B cell (primary cell): ENCODE measurements around the gene SOX8. TPM values are rescaled to one million over a fixed set of nuclear protein-coding genes. Genes with fewer than 3 reads are reported as not detected.

Experiments used
- ATAC-seq: fragments of 200-7000 bp; cut with Tn5 transposase; one replicate; pipeline ENCODE4 v1.10.0; 2021; ENCODE audit warnings: low read depth, mild to moderate bottlenecking, moderate number of reproducible peaks, moderate library complexity
- CTCF ChIA-PET: fragments of 350-600 bp; sonication (Branson Sonifier 250); formaldehyde crosslinking; loops from one replicate; lab custom pipeline; 2021; ENCODE audit warnings: antibody characterized with exemption, inconsistent platforms; lab: Charles Lee
- POLR2A ChIA-PET: fragments of 350-600 bp; sonication (Branson Sonifier 250); formaldehyde crosslinking; loops from one replicate; lab custom pipeline; 2021; ENCODE audit warnings: antibody characterized with exemption; lab: Charles Lee
- DNase-seq: peaks from one replicate; pipeline ENCODE4 v3.0.0; 2013
- H2AFZ ChIP-seq: 2 replicates; pipeline ENCODE4 v1.6.1; 2012; ENCODE audit warnings: mild to moderate bottlenecking, low read depth, low read length; ENCODE audit not compliant: insufficient read depth, poor library complexity, severe bottlenecking
- H3K27ac ChIP-seq, 2 donors: 1 replicate in 1 of 2; 2 replicates in 1 of 2; pipeline ENCODE4 v1.5.1; 2012 to 2013; ENCODE audit warnings: low read length in 2 of 2, mild to moderate bottlenecking in 2 of 2, moderate library complexity in 1 of 2
- H3K27me3 ChIP-seq, 4 experiments: fragments of 200-600 bp in 1 of 4; sonication (generic) in 1 of 4; replicated peaks in 1 of 4; 1 replicate in 2 of 4; 2 replicates in 2 of 4; pipeline versions ENCODE4 v1.6.1 to v1.7.0; 2013 to 2016; ENCODE audit warnings: low read length in 3 of 4, mild to moderate bottlenecking in 2 of 4, mixed read lengths in 1 of 4, moderate library complexity in 1 of 4; ENCODE audit not compliant: insufficient read depth in 4 of 4, control insufficient read depth in 3 of 4; ENCODE audit errors: control extremely low read depth in 1 of 4
- H3K36me3 ChIP-seq, 2 experiments: replicated peaks in 1 of 2; 1 replicate in 1 of 2; 2 replicates in 1 of 2; pipeline versions ENCODE4 v1.6.1 to v1.7.1; 2013; ENCODE audit warnings: low read length in 1 of 2; ENCODE audit not compliant: insufficient read depth in 2 of 2, control insufficient read depth in 1 of 2; ENCODE audit errors: control extremely low read depth in 1 of 2, extremely low read depth in 1 of 2
- H3K4me1 ChIP-seq, 2 donors: fragments of 200-600 bp in 1 of 2; sonication (generic) in 1 of 2; 1 replicate in 1 of 2; 2 replicates in 1 of 2; pipeline versions ENCODE4 v1.5.1 to v1.6.1; 2013 to 2017; ENCODE audit warnings: low read length in 2 of 2; ENCODE audit not compliant: control insufficient read depth in 2 of 2, insufficient read depth in 2 of 2
- H3K4me2 ChIP-seq: replicated peaks from 2 replicates; pipeline ENCODE3; 2012; ENCODE audit warnings: mild to moderate bottlenecking, low read depth, low read length; ENCODE audit not compliant: poor library complexity, severe bottlenecking
- H3K4me3 ChIP-seq, 5 experiments: fragments of 200-600 bp in 1 of 5; sonication (generic) in 1 of 5; 1 replicate in 3 of 5; 2 replicates in 2 of 5; pipeline versions ENCODE4 v1.5.1 to v1.7.0; 2011 to 2016; ENCODE audit warnings: low read length in 4 of 5, mild to moderate bottlenecking in 4 of 5, low read depth in 2 of 5, control low read depth in 1 of 5, moderate library complexity in 1 of 5; ENCODE audit not compliant: insufficient read depth in 1 of 5; ENCODE audit errors: control extremely low read depth in 1 of 5, extremely low read depth in 1 of 5
- H3K79me2 ChIP-seq: fragments of 200-600 bp; sonication (generic); one replicate; pipeline ENCODE4 v1.6.0; 2016; ENCODE audit warnings: low read length; ENCODE audit not compliant: control insufficient read depth, insufficient read depth
- H3K9ac ChIP-seq: fragments of 200-600 bp; sonication (generic); 2 replicates; pipeline ENCODE4 v1.6.1; 2017; ENCODE audit warnings: mild to moderate bottlenecking, low read length, moderate library complexity
- H3K9me3 ChIP-seq, 3 donors: one replicate each; pipeline versions ENCODE4 v1.6.1 to v1.7.1; 2013; ENCODE audit warnings: low read length in 2 of 3; ENCODE audit not compliant: control insufficient read depth in 2 of 3, insufficient read depth in 1 of 3; ENCODE audit errors: control extremely low read depth in 1 of 3
- H4K20me1 ChIP-seq: 2 replicates; pipeline ENCODE4 v1.6.0; 2012; ENCODE audit warnings: mild to moderate bottlenecking, low read length; ENCODE audit not compliant: insufficient read depth, control insufficient read depth, poor library complexity, severe bottlenecking
- H3K27ac Mint-ChIP-seq: one replicate; pipeline ENCODE4 v1.8.0; 2021; ENCODE audit warnings: mixed read lengths
- H3K27me3 Mint-ChIP-seq: one replicate; pipeline ENCODE4 v1.8.0; 2021; ENCODE audit warnings: mixed read lengths
- H3K4me1 Mint-ChIP-seq: one replicate; pipeline ENCODE4 v1.8.0; 2021; ENCODE audit warnings: mixed read lengths
- H3K4me3 Mint-ChIP-seq: one replicate; pipeline ENCODE4 v1.8.0; 2021; ENCODE audit warnings: mixed read lengths
- H3K9me3 Mint-ChIP-seq: one replicate; pipeline ENCODE4 v1.8.0; 2022; ENCODE audit warnings: mixed read lengths; ENCODE audit not compliant: insufficient read depth
- CTCF ChIP-seq: fragments of 200-600 bp; IDR thresholded peaks from one replicate; pipeline ENCODE4 v1.8.0; 2022; ENCODE audit warnings: antibody characterized with exemption, mild to moderate bottlenecking
- EZH2 ChIP-seq: IDR thresholded peaks from 2 replicates; pipeline ENCODE4 v1.6.1; 2012; ENCODE audit warnings: borderline replicate concordance, low read depth, mild to moderate bottlenecking, moderate library complexity, low read length; ENCODE audit not compliant: insufficient read depth, poor library complexity, severe bottlenecking
- WGBS: methylation state at CpG from one replicate; pipeline ENCODE4 v1.1.5; 2013; ENCODE audit warnings: missing lambda C conversion rate; ENCODE audit not compliant: insufficient coverage; 5-methylcytosine and 5-hydroxymethylcytosine counted together
- intact Hi-C: fragments of 100-400 bp; cut with micrococcal nuclease; formaldehyde crosslinking; loops from one replicate; pipeline ENCODE4 v1.10.0; 2022
- polyA plus RNA-seq: library from polyadenylated mRNA; depleted of rRNA; stranded (reverse); fragments of >200 nt; gene quantifications from 2 replicates; pipeline ENCODE4 v1.2.3, GENCODE V29; 2012
- total RNA-seq, 2 donors: library from RNA; stranded (reverse); fragments of 120-200 nt in 1 of 2; gene quantifications; 1 replicate in 1 of 2; 2 replicates in 1 of 2; pipeline versions ENCODE4 v1.2.3 to v1.2.4, GENCODE V29; 2013 to 2022

Gene SOX8
- total and polyA plus RNA-seq, 2 donors (not counting 1 experiment from before 2014, with no cell fraction given), result 0.03 to 1.2 TPM

GRCh38 chr16:984121-984694 is 2.6 kb downstream of the SOX8 start:
- no peak for DNase-seq
- H3K4me1 Mint-ChIP-seq, result no peaks in the 10 kb centered on the region
- Histone ChIP-seq H3K27me3 (peaks cover 0 to 44% (median 13%) of the 10 kb centered on the region in 4 experiments), H4K20me1 (no peaks in the 10 kb centered on the region), H3K27ac (no peak overlapping the region), H3K9ac (no peak overlapping the region), H3K4me2 (no peak overlapping the region), H3K79me2 (no peaks in the 10 kb centered on the region), H3K9me3 (peaks cover 0 to 3% (median 0%) of the 10 kb centered on the region in 3 donors), H3K4me3 (no peak overlapping the region), H3K4me1 (peaks cover 15 to 22% of the 10 kb centered on the region in 2 donors), H2AFZ (no peak overlapping the region), H3K36me3 (no peaks in the 10 kb centered on the region)
- 90% methylated on average over 16 of the region's 22 CpGs for WGBS
- no peaks in the 10 kb centered on the region for H3K9me3 Mint-ChIP-seq
- H3K27ac Mint-ChIP-seq, result no peak overlapping the region
- POLR2A ChIA-PET, result no interaction called here
- H3K4me3 Mint-ChIP-seq, result no peak overlapping the region
- no peak for ATAC-seq
- TF ChIP-seq EZH2 (no peak), CTCF (no peak)
- CTCF ChIA-PET, result no interaction called here
- intact Hi-C loops, result no loop called here
- no peaks in the 10 kb centered on the region for H3K27me3 Mint-ChIP-seq

GRCh38 chr16:984736-985636 is 3.4 kb downstream of the SOX8 start:
- WGBS, result 97% methylated on average over 72 of the region's 78 CpGs
- Histone ChIP-seq H3K27ac (no peak overlapping the region), H3K9me3 (peaks cover 0 to 3% (median 0%) of the 10 kb centered on the region in 3 donors), H4K20me1 (no peaks in the 10 kb centered on the region), H3K27me3 (peaks cover 0 to 37% (median 10%) of the 10 kb centered on the region in 4 experiments), H3K4me2 (no peak overlapping the region), H3K4me3 (no peak overlapping the region), H3K4me1 (peaks cover 10 to 15% of the 10 kb centered on the region in 2 donors), H2AFZ (no peak overlapping the region), H3K9ac (no peak overlapping the region), H3K36me3 (no peaks in the 10 kb centered on the region), H3K79me2 (no peaks in the 10 kb centered on the region)
- no peak for DNase-seq
- Mint-ChIP-seq H3K4me1 (no peaks in the 10 kb centered on the region), H3K4me3 (no peak overlapping the region), H3K27ac (no peak overlapping the region), H3K27me3 (no peaks in the 10 kb centered on the region), H3K9me3 (no peaks in the 10 kb centered on the region)
- ATAC-seq, result no peak
- TF ChIP-seq EZH2 (no peak), CTCF (no peak)
- CTCF ChIA-PET, result no interaction called here
- intact Hi-C loops, result no loop called here
- POLR2A ChIA-PET, result no interaction called here
